GM12873 (cell line): ENCODE results near the gene KIAA1191.

Experiments
- TF ChIP-seq, protein P1 (sequence below): IDR thresholded peaks from 2 replicates; pipeline ENCODE4 v1.5.1; 2012; ENCODE audit warnings: low read depth, mild to moderate bottlenecking, moderate library complexity, low read length, control low read depth; ENCODE audit not compliant: insufficient read depth; ENCODE audit errors: missing control alignments

Gene KIAA1191

DNA sequence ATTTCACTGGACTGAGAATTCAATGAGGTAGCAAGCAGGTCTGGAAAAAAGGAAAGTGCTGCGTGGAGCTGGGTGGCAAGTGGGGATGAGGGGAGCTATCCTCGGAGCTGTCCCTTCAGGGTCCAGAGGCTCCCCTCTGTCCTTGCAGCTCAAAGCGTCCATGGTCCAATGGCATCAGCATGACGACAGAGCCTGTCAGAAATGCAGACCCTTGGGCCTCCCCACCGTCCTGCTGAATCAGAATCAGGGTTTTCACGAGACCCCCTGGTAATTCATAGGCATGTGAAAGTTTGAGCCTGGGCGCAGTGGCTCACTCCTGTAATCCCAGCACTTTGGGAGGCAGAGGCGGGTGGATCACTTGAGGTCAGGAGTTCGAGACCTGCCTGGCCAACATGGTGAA is 32.5 kb upstream of the KIAA1191 start:
- TF ChIP-seq, protein P1, sequence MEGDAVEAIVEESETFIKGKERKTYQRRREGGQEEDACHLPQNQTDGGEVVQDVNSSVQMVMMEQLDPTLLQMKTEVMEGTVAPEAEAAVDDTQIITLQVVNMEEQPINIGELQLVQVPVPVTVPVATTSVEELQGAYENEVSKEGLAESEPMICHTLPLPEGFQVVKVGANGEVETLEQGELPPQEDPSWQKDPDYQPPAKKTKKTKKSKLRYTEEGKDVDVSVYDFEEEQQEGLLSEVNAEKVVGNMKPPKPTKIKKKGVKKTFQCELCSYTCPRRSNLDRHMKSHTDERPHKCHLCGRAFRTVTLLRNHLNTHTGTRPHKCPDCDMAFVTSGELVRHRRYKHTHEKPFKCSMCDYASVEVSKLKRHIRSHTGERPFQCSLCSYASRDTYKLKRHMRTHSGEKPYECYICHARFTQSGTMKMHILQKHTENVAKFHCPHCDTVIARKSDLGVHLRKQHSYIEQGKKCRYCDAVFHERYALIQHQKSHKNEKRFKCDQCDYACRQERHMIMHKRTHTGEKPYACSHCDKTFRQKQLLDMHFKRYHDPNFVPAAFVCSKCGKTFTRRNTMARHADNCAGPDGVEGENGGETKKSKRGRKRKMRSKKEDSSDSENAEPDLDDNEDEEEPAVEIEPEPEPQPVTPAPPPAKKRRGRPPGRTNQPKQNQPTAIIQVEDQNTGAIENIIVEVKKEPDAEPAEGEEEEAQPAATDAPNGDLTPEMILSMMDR, result no peak

DNA sequence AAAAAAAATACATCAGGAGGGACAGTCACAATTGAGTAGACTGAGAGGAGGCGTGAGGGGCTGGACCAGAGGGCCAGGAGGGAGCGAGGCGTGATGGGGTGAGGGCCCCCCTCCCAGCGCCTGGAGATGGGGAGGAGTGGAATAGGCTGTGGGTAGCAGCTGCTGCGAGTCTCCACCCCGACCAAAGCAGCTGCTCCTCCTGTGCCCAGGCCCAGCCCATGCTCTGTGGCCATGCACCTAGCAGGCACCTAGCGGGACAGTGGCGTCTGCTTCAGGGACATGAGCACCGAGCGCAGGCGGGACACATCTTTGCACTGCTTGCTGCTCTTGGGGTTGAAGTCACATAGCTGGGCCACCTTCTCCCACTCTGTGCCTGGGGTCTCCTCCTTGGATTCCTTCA is 31.0 kb upstream of the KIAA1191 start:
- TF ChIP-seq, protein P1, result no peak

DNA sequence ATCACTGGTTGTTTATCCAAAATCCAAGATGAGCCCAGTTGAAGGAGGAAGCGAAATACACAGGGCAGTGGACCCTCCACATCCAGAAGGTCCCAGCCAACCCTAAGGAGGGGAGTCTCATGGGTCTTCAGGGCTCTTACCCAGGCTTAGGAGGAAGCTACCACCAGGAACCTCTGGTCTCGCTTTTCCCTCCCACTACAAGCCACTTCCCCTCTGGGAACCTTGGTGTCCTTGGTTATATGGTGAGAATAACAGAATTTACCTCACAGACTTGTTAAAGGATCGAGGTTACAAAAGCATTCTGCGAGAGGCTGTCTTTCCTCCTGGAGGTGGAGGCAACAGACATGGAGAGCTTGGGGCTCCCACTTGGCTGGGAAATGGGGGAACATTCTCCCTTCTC is 30.4 kb upstream of the KIAA1191 start:
- TF ChIP-seq, protein P1, result no peak

DNA sequence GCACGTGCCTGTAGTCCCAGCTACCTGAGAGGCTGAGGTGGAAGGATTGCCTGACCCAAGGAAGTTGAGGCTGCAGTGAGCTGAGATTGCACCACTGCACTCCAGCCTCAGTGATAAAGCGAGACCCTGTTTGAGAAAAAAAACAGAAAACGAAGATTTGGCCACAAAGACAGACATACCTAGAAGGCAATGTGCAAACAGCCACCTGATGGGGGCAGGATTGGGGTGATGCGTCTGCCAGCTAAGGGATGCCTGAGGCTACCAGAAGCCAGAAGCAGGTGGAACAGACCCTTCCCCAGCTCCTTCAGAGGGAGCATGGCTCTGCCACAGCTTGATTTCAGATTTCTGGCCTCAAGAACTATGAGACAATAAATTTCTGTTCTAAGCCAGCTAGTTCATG is 29.9 kb upstream of the KIAA1191 start:
- TF ChIP-seq, protein P1, result no peak

DNA sequence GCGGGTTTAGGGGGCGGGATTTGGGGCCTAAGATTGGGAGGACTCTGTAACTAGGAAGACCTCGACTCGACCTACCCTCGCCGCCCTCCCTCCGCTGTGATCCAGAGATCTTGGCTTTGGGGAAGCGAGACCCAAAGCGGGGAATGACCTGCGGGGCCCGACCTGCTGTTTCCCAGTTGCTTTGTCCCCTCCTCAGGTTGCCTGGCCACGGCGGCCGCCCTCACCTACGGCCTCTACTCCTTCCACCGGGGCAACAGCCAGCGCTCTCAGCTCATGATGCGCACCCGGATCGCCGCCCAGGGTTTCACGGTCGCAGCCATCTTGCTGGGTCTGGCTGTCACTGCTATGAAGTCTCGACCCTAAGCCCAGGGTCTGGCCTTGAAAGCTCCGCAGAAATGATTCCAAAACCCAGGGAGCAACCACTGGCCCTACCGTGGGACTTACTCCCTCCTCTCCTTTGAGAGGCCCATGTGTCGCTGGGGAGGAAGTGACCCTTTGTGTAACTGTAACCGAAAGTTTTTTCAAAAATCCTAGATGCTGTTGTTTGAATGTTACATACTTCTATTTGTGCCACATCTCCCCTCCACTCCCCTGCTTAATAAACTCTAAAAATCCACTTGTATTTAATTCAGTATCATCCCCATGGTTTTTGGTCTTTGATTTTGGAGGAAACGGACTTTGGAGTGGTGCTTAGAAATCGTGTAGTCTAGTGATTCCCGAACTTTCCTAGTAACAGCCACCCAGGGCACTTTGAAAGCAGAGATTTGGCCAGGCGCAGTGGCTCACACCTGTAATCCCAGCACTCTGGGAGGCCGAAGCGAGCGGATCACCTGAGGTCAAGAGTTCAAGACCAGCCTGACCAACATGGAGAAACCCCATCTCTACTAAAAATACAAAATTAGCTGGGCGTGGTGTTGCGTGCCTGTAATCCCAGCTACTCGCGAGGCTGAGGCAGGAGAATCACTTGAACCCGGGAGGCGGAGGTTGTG is 27.9 kb upstream of the KIAA1191 start:
- TF ChIP-seq, protein P1, result no peak

DNA sequence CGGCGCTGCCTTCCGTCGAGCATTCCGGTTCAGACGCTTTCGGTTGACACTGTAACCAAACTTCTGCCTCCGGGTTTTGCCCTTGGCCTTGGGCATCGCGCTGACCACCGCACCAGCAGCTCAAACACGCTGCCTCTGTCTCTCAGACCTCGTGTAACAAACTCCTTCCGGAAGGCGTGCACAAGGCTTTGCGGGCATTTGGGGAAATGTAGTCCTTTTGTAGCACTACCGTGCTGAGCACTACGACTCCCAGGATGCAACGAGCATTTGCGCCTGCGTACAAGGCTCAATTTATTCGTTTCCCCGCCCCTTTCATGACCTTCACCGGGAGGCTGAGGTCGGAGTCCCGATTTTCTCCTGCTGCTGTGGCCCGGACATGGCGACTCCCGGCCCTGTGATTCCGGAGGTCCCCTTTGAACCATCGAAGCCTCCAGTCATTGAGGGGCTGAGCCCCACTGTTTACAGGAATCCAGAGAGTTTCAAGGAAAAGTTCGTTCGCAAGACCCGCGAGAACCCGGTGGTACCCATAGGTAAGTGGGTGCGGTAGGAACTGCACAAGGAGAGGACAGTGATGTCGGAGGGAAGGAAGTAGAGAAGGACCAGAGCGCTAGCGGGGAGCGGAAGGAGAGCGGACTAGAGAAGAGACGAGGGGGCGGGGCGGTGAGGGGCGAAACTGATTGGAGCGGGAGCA is 27.0 kb upstream of the KIAA1191 start, which contains the start of the genes HIGD2A and NOP16:
TSS of gene HIGD2A (plus strand) at position 308 of the 691 bp plus-strand sequence. CDS start at position 377, 69 bp downstream.
TSS of gene NOP16 (minus strand) at position 155 of the 691 bp plus-strand sequence. CDS start at position 96, 59 bp downstream.
- TF ChIP-seq, protein P1, result no peak

DNA sequence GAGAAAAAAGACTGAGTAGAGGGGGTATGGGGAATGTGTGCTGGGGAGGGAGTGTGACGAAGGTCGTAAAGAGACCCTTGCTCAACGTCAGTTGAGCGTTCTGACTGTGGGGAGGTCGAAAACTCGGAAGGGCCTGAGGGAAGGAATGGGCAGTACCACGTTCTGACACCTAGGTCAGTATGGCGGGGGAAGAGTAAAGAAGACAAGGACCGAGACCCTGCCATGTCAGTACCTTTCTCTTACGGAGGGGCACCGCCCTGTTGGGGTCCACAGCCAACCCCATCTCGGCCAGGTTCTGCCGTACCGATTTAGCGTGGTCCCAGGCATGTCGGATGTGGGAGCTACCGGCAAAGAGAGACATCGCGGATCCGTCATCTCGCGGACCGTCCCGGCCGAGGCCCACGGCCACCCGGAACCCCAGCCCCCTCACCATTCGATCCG is 26.5 kb upstream of the KIAA1191 start:
- TF ChIP-seq, protein P1, result no peak
